Activated CD4-positive, alpha-beta memory T cell treated with anti-CD3 and anti-CD28 coated beads, Interleukin-2, amount 10 ng/mL, durations not matched to agents 7 days and 5 days (primary cell): ENCODE data around the gene CNR2. TPM values are rescaled to one million over a fixed set of nuclear protein-coding genes. Genes with fewer than 3 reads are reported as not detected.
"Not testable (repeated sequence)": the region's sequence is repeated elsewhere in the genome, so short reads cannot be mapped to it uniquely, and the experiment has no call there.

ENCODE experiments used
- CTCF ChIA-PET: fragments of 350-600 bp; sonication (Branson Sonifier 250); formaldehyde crosslinking; loops from one replicate; lab custom pipeline; 2021; ENCODE audit warnings: antibody characterized with exemption, inconsistent platforms; lab: Charles Lee
- POLR2A ChIA-PET: fragments of 350-600 bp; sonication (Branson Sonifier 250); formaldehyde crosslinking; loops from one replicate; lab custom pipeline; 2021; ENCODE audit warnings: antibody characterized with exemption; lab: Charles Lee
- DNase-seq: peaks from one replicate; pipeline ENCODE4 v3.0.0-alpha.2; 2020
- H3K27ac Mint-ChIP-seq: one replicate; pipeline ENCODE4 v1.8.0; 2021; ENCODE audit warnings: mild to moderate bottlenecking, mixed read lengths
- H3K27me3 Mint-ChIP-seq: one replicate; pipeline ENCODE4 v1.8.0; 2021; ENCODE audit warnings: mixed read lengths
- H3K36me3 Mint-ChIP-seq: one replicate; pipeline ENCODE4 v1.8.0; 2021; ENCODE audit warnings: low read depth, mixed read lengths
- H3K4me1 Mint-ChIP-seq: one replicate; pipeline ENCODE4 v1.8.0; 2021; ENCODE audit warnings: mixed read lengths
- H3K4me3 Mint-ChIP-seq: one replicate; pipeline ENCODE4 v1.8.0; 2021; ENCODE audit warnings: mild to moderate bottlenecking, mixed read lengths
- H3K9me3 Mint-ChIP-seq: one replicate; pipeline ENCODE4 v1.8.0; 2021; ENCODE audit warnings: mixed read lengths
- total RNA-seq, 2 experiments: library from RNA; stranded (reverse); gene quantifications; one replicate each; pipeline ENCODE4 v1.2.3, GENCODE V29; 2021

The CNR2 gene
- total RNA-seq, 2 experiments from 2014 or later = 0.08 TPM; not detected in 1

DNA sequence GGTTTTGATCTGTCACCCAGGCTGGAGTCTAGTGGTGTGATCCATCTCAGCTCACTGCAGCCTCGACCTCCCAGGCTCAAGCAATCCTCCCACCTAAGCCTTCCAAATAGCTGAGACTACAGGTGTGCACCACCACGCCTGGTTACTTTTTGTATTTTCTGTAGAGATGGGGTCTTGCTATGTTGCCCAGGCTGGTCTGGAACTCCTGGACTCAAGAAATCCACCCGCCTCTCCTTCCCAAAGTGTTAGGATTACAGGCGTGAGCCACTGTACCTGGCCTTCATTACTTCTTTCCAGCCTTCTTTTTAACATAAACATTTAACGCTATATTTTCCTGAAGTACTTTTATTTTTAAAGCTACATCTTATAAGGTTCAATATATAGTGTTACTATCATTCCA lies 69.5 kb downstream of the CNR2 start:
- CTCF ChIA-PET = interaction anchor here (1.4 to 2.4 kb wide), 2 partner anchors 33 to 72 kb away, joined by 3 to 12 read pairs; no protein-coding TSS in a partner anchor
- POLR2A ChIA-PET = no interaction called here
- H3K4me3 Mint-ChIP-seq = no peak overlapping the region
- DNase-seq = no peak
- peaks cover 7% of the 10 kb centered on the region for H3K27me3 Mint-ChIP-seq
- H3K36me3 Mint-ChIP-seq = peaks cover 24% of the 10 kb centered on the region
- H3K27ac Mint-ChIP-seq = no peak overlapping the region
- peaks cover 7% of the 10 kb centered on the region for H3K9me3 Mint-ChIP-seq
- peaks cover under 1% of the 10 kb centered on the region for H3K4me1 Mint-ChIP-seq

DNA sequence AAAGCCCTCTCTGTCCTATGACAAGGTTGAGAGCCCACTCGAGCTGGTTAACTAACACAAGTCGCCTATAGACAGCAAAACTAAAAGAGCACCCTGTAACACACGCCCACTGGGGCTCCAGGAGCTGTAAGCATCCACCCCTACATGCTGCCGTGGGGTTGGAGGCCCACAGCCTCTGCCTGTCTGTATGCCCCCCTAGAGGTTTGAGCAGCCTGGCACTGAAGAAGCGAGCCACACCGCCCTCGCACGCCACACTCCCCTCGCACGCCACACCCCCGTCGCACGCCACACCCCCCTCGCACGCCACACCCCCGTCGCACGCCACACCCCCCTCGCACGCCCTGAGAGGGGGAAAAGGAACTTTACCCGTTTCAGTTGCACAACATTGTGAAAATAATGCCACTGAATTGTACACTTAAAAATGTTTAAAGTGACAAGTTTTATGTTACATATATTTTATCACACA lies 74.7 kb downstream of the CNR2 start:
- H3K36me3 Mint-ChIP-seq = no peaks in the 10 kb centered on the region
- peaks cover 13% of the 10 kb centered on the region for H3K27me3 Mint-ChIP-seq
- peak overlapping the region; percentile 26 for H3K4me3 Mint-ChIP-seq
- peak; percentile 72 for DNase-seq
- ChIA-PET CTCF (interaction anchor here (0.8 to 1.7 kb wide), 4 partner anchors 11 to 78 kb away, joined by 3 to 7 read pairs (median 6); partner anchors contain the start of gene FUCA1), POLR2A (interaction anchor here (1.2 to 2.4 kb wide), 3 partner anchors 13 to 70 kb away, joined by 3 to 8 read pairs (median 4); partner anchors contain the start of gene HMGCL)
- no peaks in the 10 kb centered on the region for H3K9me3 Mint-ChIP-seq
- peaks cover 12% of the 10 kb centered on the region for H3K4me1 Mint-ChIP-seq
- H3K27ac Mint-ChIP-seq = no peak overlapping the region

DNA sequence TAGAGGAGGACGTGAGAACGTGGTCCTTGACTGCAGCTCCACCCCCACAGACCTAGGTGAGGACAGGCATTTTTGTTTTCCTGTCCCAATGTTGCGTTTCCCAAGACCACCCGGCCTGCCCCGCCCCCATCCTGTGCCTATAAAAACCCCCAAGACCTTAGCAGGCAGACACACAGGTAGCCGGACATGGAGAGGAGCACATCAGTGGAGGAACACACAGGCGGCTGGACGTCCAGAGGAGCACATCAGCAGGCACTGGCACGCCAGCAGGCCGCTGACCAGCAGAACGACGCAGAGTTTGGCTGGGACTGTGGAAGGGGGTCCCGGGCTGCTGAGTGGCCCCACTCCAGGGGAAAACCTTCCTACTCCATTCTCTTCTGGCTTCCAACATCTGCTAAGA lies 75.3 kb downstream of the CNR2 start:
- H3K27me3 Mint-ChIP-seq = peaks cover 13% of the 10 kb centered on the region
- H3K36me3 Mint-ChIP-seq = no peaks in the 10 kb centered on the region
- DNase-seq = no peak
- H3K9me3 Mint-ChIP-seq = no peaks in the 10 kb centered on the region
- H3K27ac Mint-ChIP-seq = no peak overlapping the region
- ChIA-PET CTCF (interaction anchor here (1.6 to 1.7 kb wide), 3 partner anchors 11 to 79 kb away, joined by 5 to 7 read pairs (median 6); no protein-coding TSS in a partner anchor), POLR2A (interaction anchor here (2.4 kb wide), 1 partner anchor 12 kb away, joined by 8 read pairs; the partner anchor contains the start of gene HMGCL)
- H3K4me1 Mint-ChIP-seq = peaks cover 12% of the 10 kb centered on the region
- peak overlapping the region; percentile 26 for H3K4me3 Mint-ChIP-seq

DNA sequence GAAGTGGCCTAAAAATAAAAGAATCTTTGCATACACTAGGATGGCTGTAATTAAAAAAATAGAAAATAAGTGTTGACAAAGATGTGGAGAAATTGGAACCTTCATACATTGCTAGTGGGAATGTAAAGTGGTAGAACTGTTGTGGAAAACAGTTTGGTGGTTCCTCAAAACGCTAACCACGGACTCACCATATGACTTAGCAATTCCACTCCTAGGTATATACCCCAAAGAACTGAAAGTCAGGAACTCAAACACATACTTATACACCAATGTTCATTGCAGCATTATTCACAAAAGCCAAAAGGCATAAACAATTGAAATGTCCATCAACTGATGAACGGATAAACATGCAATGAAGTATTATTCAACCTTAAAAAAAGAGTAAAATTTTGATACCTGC lies 77.1 kb downstream of the CNR2 start:
- no peak overlapping the region for H3K4me3 Mint-ChIP-seq
- DNase-seq = no peak
- H3K9me3 Mint-ChIP-seq = no peaks in the 10 kb centered on the region
- ChIA-PET POLR2A (no interaction called here), CTCF (no interaction called here)
- peaks cover 9% of the 10 kb centered on the region for H3K27me3 Mint-ChIP-seq
- H3K36me3 Mint-ChIP-seq = no peaks in the 10 kb centered on the region
- peaks cover 12% of the 10 kb centered on the region for H3K4me1 Mint-ChIP-seq
- no peak overlapping the region for H3K27ac Mint-ChIP-seq

DNA sequence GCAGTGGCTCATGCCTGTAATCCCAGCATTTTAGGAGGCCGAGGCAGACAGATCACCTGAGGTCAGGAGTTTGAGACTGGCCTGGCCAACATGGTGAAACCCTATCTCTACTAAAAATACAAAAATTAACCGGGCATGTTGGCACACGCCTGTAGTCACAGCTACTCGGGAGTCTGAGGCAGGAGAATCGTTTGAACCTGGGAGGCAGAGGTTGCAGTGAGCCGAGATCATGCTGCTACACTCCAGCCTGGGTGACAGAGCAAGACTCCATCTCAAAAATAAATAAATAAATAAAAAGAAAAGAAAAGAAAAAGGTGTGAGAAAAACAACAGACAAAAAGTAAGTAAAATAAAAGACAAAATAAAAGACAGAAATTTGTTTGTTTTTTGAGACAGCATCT lies 79.0 kb downstream of the CNR2 start:
- DNase-seq, H3K27me3 Mint-ChIP-seq, H3K4me3 Mint-ChIP-seq, H3K27ac Mint-ChIP-seq, POLR2A ChIA-PET, H3K9me3 Mint-ChIP-seq, H3K36me3 Mint-ChIP-seq, CTCF ChIA-PET: not testable (repeated sequence)
- H3K4me1 Mint-ChIP-seq = peaks cover 12% of the 10 kb centered on the region

DNA sequence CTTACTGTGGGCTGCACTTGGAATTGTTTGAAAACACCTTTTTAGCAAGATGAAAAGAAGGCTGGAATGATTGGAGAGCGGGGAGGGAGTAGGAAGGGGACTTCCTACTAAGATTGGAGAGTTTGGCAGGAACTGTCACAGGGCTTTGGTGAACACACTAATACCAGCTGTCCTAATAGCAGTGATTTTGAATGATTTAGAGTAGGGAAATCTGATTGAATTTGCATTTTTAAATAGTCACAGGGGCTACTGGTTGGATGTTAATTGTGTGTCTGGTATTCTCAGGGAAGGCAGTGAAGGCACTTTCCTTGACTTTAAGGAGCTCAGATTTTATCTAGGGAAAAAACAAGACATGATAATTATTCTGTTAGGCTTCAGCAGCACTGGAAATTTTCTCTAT lies 85.4 kb downstream of the CNR2 start:
- Mint-ChIP-seq H3K4me1 (peaks cover 25% of the 10 kb centered on the region), H3K27ac (no peak overlapping the region), H3K36me3 (peaks cover 2% of the 10 kb centered on the region), H3K27me3 (peaks cover 3% of the 10 kb centered on the region), H3K4me3 (no peak overlapping the region), H3K9me3 (no peaks in the 10 kb centered on the region)
- ChIA-PET CTCF (interaction anchor here (0.6 to 0.9 kb wide), 2 partner anchors 17 to 197 kb away, joined by 3 read pairs; no protein-coding TSS in a partner anchor), POLR2A (interaction anchor here (1.0 kb wide), 1 partner anchor 132 kb away, joined by 3 read pairs; the partner anchor contains the start of gene PNRC2)
- DNase-seq = no peak

DNA sequence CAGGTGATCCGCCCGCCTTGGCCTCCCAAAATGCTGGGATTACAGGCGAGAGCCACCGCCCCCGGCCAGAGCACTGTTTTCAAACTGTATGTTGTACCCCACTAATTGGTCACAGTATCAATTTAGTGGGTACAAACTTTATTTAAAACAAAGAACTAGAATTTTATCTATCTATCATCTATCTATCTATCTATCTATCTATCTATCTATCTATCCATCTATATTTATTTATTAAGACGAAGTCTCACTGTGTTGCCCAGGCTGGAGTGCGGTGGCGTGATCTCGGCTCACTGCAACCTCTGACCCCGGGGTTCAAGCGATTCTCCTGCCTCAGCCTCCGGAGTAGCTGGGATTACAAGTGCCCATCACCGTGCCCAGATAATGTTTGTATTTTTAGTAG lies 86.6 kb downstream of the CNR2 start:
- H3K27ac Mint-ChIP-seq, H3K27me3 Mint-ChIP-seq, H3K9me3 Mint-ChIP-seq, H3K36me3 Mint-ChIP-seq, DNase-seq: not testable (repeated sequence)
- CTCF ChIA-PET = interaction anchor here (1.1 to 7.1 kb wide), 3 partner anchors 15 to 123 kb away, joined by 3 to 65 read pairs (median 4); no protein-coding TSS in a partner anchor
- Mint-ChIP-seq H3K4me3 (peak overlapping the region; percentile 94), H3K4me1 (peaks cover 25% of the 10 kb centered on the region)
- POLR2A ChIA-PET = interaction anchor here (1.3 to 2.8 kb wide), 4 partner anchors 12 to 133 kb away, joined by 6 to 17 read pairs (median 8); partner anchors contain the start of gene PNRC2

DNA sequence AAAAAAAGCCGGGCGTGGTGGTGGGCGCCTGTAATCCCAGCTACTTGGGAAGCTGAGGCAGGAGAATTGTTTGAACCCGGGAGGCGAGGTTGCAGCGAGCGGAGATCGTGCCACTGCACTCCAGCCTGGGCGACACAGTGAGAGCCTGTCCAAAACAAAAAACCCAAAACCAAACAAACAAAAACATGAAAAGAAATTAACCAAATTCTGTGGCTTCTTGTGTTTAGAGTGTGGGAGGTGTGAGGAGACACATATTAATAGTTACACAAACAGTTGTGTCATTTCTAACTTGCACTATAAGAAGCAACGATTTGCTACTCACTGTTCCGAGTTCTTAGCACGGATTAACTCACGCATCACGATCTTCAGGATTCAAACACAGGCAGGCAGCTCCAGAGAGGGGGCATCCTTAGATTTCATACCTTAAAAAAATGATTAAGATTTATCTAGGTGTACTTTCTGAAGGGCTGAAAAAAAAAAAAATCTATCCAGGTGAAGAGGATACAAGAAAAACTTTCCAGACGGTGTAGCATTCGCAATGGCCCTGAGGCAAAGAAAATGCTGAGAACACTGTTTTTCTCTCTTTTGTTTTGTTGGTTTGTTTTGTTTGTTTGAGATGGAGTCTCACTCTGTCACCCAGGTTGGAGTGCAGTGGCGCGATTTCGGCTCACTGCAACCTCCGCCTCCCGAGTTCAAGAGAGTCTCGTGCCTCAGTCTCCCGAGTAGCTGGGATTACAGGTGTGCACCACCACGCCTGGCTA lies 87.2 kb downstream of the CNR2 start:
- H3K4me1 Mint-ChIP-seq = peaks cover 25% of the 10 kb centered on the region
- H3K27ac Mint-ChIP-seq = peak overlapping the region; percentile 87
- ChIA-PET POLR2A (interaction anchor here (0.6 to 2.8 kb wide), 21 partner anchors 10 to 297 kb away, joined by 3 to 34 read pairs (median 4); partner anchors contain the start of genes FUCA1, GALE, PITHD1 and PNRC2), CTCF (interaction anchor here (0.7 to 7.1 kb wide), 7 partner anchors 15 to 185 kb away, joined by 3 to 65 read pairs (median 3); partner anchors contain the start of genes ELOA and RPL11)
- DNase-seq = no peak
- H3K9me3 Mint-ChIP-seq = no peaks in the 10 kb centered on the region
- H3K4me3 Mint-ChIP-seq = peak overlapping the region; percentile 94
- peaks cover 2% of the 10 kb centered on the region for H3K36me3 Mint-ChIP-seq
- H3K27me3 Mint-ChIP-seq = no peaks in the 10 kb centered on the region

DNA sequence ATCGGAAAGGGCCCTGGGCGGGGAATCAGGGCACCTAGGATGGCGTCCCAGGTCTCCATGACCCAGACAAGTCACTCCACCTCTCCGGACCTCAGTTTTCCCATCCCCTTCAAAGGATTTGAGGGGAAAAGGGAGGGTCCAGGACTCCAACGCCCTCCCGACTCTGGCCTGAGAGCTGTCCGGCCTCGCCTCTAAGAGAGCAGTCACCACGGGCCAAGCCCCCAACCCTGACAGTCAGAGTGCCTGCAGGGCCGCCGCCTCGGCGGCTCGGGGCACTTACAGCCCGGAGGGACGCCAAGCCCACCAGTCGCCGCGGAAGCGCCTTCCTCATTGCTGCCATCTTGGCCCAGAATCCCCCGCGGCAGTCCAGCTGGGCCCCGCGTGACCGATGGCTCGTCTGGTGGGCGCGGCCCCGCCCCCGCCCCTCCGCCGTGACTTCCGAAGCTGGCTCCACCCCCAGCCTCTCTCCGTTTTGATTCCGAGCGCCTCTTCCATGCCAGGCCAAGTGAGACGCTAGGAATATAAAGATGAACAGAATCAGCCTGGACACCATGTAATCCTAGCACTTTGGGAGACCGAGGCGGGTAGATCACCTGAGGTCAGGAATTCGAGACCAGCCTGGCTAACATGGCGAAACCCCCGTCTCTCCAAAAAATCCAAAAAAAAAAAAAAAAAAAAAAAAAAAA lies 87.9 kb downstream of the CNR2 start, which contains the start of gene HMGCL:
HMGCL (minus strand) TSS at position 354 of the 686 bp plus-strand sequence; CDS start at position 340, 14 bp downstream.
- H3K27me3 Mint-ChIP-seq = no peaks in the 10 kb centered on the region
- POLR2A ChIA-PET = interaction anchor here (0.6 to 2.8 kb wide), 22 partner anchors 9 to 296 kb away, joined by 3 to 34 read pairs (median 4); partner anchors contain the start of genes FUCA1, GALE, PITHD1 and PNRC2
- peak within 1 kb of the TSS; percentile 87 for H3K27ac Mint-ChIP-seq
- CTCF ChIA-PET = interaction anchor here (0.7 to 7.1 kb wide), 9 partner anchors 14 to 185 kb away, joined by 3 to 65 read pairs (median 4); partner anchors contain the start of genes ELOA, FUCA1 and RPL11
- H3K4me3 Mint-ChIP-seq = peak within 1 kb of the TSS; percentile 94
- DNase-seq = peak; percentile 91
- peaks cover 2% of the 10 kb centered on the region for H3K36me3 Mint-ChIP-seq
- H3K9me3 Mint-ChIP-seq = no peaks in the 10 kb centered on the region
- H3K4me1 Mint-ChIP-seq = peaks cover 25% of the 10 kb centered on the region

DNA sequence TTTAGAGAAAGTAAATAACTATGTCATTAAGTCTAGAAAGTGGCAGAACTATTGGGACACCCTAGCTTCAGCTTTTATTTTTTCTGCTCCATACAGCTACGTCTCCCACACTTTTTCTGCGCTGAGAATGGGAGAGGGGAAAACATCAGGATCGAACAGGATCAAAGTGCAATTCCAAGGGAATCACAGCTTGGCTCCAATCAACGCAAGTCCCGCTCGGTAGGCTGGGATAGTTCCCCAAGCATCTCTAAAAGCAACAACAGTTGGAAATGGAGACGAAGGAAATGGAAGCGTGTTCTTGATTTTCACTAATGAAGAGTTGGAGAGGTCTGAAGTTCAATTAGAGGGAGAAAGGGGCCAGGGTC lies 88.5 kb downstream of the CNR2 start:
- ChIA-PET POLR2A (interaction anchor here (0.6 to 2.8 kb wide), 14 partner anchors 9 to 146 kb away, joined by 3 to 34 read pairs (median 4); partner anchors contain the start of genes FUCA1, GALE, PITHD1 and PNRC2), CTCF (interaction anchor here (0.7 to 7.1 kb wide), 9 partner anchors 14 to 133 kb away, joined by 3 to 65 read pairs (median 4); partner anchors contain the start of genes ELOA, FUCA1 and RPL11)
- Mint-ChIP-seq H3K9me3 (no peaks in the 10 kb centered on the region), H3K36me3 (peaks cover 2% of the 10 kb centered on the region), H3K4me1 (peaks cover 25% of the 10 kb centered on the region), H3K4me3 (peak overlapping the region; percentile 94), H3K27ac (peak overlapping the region; percentile 87), H3K27me3 (no peaks in the 10 kb centered on the region)
- no peak for DNase-seq

DNA sequence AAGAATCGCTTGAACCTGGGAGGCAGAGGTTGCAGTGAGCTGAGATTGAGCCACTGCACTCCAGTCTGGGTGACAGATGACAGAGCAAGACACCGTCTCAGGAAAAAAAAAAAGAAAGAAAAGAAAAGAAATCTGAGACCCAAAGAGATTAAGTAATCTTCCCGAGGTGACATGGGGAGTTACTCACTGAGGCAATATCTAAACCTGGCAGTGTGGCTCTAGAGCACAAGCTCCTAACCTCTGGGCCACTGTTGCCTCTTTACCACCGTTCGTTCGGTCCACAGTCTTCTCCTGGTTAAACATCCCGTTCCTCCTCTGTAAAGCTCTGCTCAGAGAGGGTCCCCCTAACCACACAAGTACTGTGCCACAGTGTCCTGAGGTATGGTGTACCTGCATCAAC lies 89.4 kb downstream of the CNR2 start:
- CTCF ChIA-PET = interaction anchor here (0.9 to 7.1 kb wide), 5 partner anchors 13 to 93 kb away, joined by 3 to 65 read pairs (median 4); no protein-coding TSS in a partner anchor
- Mint-ChIP-seq H3K4me3 (peak overlapping the region; percentile 94), H3K27me3 (no peaks in the 10 kb centered on the region), H3K36me3 (peaks cover 2% of the 10 kb centered on the region), H3K9me3 (no peaks in the 10 kb centered on the region), H3K27ac (no peak overlapping the region), H3K4me1 (peaks cover 25% of the 10 kb centered on the region)
- POLR2A ChIA-PET = interaction anchor here (2.1 to 2.5 kb wide), 3 partner anchors 13 to 23 kb away, joined by 10 to 34 read pairs (median 26); partner anchors contain the start of gene GALE
- DNase-seq = no peak
